DND-41 (cell line): ENCODE results near the gene SH2D6.
"Not testable (repeated sequence)": the region's sequence is repeated elsewhere in the genome, so short reads cannot be mapped to it uniquely, and the experiment has no call there.

ENCODE experiments used
- ATAC-seq: fragments of 200-7000 bp; cut with Tn5 transposase; 3 replicates; pipeline ENCODE4 v1.9.1; 2021; ENCODE audit warnings: low read depth; ENCODE audit not compliant: insufficient read depth
- DNase-seq: peaks from one replicate; pipeline ENCODE4 v3.0.0-alpha.2; 2020
- H2AFZ ChIP-seq: 2 replicates; pipeline ENCODE4 v1.6.0; 2012; ENCODE audit warnings: low read depth, low read length
- H3K27ac ChIP-seq: 2 replicates; pipeline ENCODE4 v1.5.1; 2012; ENCODE audit warnings: low read length, inconsistent platforms
- H3K27me3 ChIP-seq: fragments of 200-600 bp; sonication (generic); 2 replicates; pipeline ENCODE4 v1.6.0; 2012; ENCODE audit warnings: low read length, mild to moderate bottlenecking, inconsistent platforms; ENCODE audit not compliant: insufficient read depth, poor library complexity
- H3K36me3 ChIP-seq: 2 replicates; pipeline ENCODE4 v1.5.1; 2012; ENCODE audit warnings: low read length, inconsistent platforms; ENCODE audit not compliant: insufficient read depth
- H3K4me1 ChIP-seq: 2 replicates; pipeline ENCODE4 v1.5.1; 2012; ENCODE audit warnings: mild to moderate bottlenecking, low read length; ENCODE audit not compliant: insufficient read depth
- H3K4me2 ChIP-seq: 2 replicates; pipeline ENCODE4 v1.6.0; 2012; ENCODE audit warnings: mild to moderate bottlenecking, moderate library complexity, low read length, inconsistent platforms; ENCODE audit not compliant: insufficient read depth
- H3K4me3 ChIP-seq, 2 experiments: fragments of 200-600 bp in 1 of 2; shearing (Covaris generic) in 1 of 2; 2 replicates each; pipeline ENCODE4 v1.5.1; 2012 to 2016; ENCODE audit warnings: inconsistent platforms in 2 of 2, low read length in 2 of 2, mild to moderate bottlenecking in 2 of 2, low read depth in 1 of 2, moderate library complexity in 1 of 2
- H3K79me2 ChIP-seq: 2 replicates; pipeline ENCODE4 v1.6.0; 2012; ENCODE audit warnings: low read length, inconsistent platforms; ENCODE audit not compliant: insufficient read depth
- H3K9ac ChIP-seq: 2 replicates; pipeline ENCODE4 v1.6.0; 2012; ENCODE audit warnings: low read depth, mild to moderate bottlenecking, inconsistent platforms, low read length, moderate library complexity
- H3K9me3 ChIP-seq: 2 replicates; pipeline ENCODE4 v1.5.1; 2012; ENCODE audit warnings: low read length, moderate library complexity, mild to moderate bottlenecking, inconsistent platforms; ENCODE audit not compliant: insufficient read depth, severe bottlenecking
- H4K20me1 ChIP-seq: 2 replicates; pipeline ENCODE4 v1.6.0; 2012; ENCODE audit warnings: low read length; ENCODE audit not compliant: insufficient read depth
- EZH2 ChIP-seq: IDR thresholded peaks from 3 replicates; pipeline ENCODE4 v1.6.1; 2012; ENCODE audit warnings: borderline replicate concordance, low read depth, mild to moderate bottlenecking, moderate library complexity, low read length, inconsistent platforms; ENCODE audit not compliant: severe bottlenecking
- TF ChIP-seq, protein P1 (sequence below): IDR thresholded peaks from 2 replicates; pipeline ENCODE4 v1.5.1; 2012; ENCODE audit warnings: borderline replicate concordance, low read length, moderate library complexity, mild to moderate bottlenecking; ENCODE audit not compliant: poor library complexity, severe bottlenecking; ENCODE audit errors: extremely low read depth

The SH2D6 gene

GRCh38 chr2:85380048-85380447 lies 38.5 kb upstream of the SH2D6 start:
- no peaks in the 10 kb centered on the region for H3K27me3 ChIP-seq
- ATAC-seq (no peak), DNase-seq (no peak)
- no peak overlapping the region for H3K27ac ChIP-seq
- H3K36me3 ChIP-seq, result peaks cover 47% of the 10 kb centered on the region
- H3K9me3 ChIP-seq, result peaks cover 15% of the 10 kb centered on the region
- no peak overlapping the region for H3K4me2 ChIP-seq
- TF ChIP-seq EZH2, result no peak
- TF ChIP-seq, protein P1, sequence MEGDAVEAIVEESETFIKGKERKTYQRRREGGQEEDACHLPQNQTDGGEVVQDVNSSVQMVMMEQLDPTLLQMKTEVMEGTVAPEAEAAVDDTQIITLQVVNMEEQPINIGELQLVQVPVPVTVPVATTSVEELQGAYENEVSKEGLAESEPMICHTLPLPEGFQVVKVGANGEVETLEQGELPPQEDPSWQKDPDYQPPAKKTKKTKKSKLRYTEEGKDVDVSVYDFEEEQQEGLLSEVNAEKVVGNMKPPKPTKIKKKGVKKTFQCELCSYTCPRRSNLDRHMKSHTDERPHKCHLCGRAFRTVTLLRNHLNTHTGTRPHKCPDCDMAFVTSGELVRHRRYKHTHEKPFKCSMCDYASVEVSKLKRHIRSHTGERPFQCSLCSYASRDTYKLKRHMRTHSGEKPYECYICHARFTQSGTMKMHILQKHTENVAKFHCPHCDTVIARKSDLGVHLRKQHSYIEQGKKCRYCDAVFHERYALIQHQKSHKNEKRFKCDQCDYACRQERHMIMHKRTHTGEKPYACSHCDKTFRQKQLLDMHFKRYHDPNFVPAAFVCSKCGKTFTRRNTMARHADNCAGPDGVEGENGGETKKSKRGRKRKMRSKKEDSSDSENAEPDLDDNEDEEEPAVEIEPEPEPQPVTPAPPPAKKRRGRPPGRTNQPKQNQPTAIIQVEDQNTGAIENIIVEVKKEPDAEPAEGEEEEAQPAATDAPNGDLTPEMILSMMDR, result no peak
- no peaks in the 10 kb centered on the region for H3K79me2 ChIP-seq
- H3K4me1 ChIP-seq, result no peaks in the 10 kb centered on the region
- H2AFZ ChIP-seq, result no peak overlapping the region
- H3K4me3 ChIP-seq, result no peak overlapping the region
- H4K20me1 ChIP-seq, result no peaks in the 10 kb centered on the region
- H3K9ac ChIP-seq, result no peak overlapping the region

GRCh38 chr2:85383151-85383550 lies 35.4 kb upstream of the SH2D6 start:
- H3K4me3 ChIP-seq, H3K4me1 ChIP-seq, H2AFZ ChIP-seq, H3K27ac ChIP-seq, H3K79me2 ChIP-seq, H3K27me3 ChIP-seq, DNase-seq, H3K9ac ChIP-seq, H4K20me1 ChIP-seq, ATAC-seq, H3K4me2 ChIP-seq: not testable (repeated sequence)
- peaks cover 46% of the 10 kb centered on the region for H3K36me3 ChIP-seq
- peaks cover 15% of the 10 kb centered on the region for H3K9me3 ChIP-seq

DNA sequence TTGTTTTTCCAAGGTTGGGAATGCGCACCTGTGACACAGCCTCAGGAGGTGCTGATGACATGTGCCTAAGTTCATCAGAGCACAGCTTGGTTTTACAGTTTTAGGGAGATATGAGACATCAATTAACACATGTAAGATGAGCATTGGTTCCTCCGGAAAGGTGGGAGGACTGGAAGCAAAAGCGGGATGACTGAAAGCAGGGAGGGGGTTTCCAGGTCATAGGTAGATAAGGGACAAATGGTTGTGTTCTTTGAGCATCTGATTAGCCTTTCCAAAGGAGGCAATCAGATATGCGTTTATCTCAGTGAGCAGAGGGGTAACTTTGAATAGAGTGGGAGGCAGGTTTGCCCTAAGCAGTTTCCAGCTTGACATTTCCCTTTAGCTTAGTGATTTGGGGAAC lies 34.7 kb upstream of the SH2D6 start:
- Histone ChIP-seq H3K36me3 (peaks cover 50% of the 10 kb centered on the region), H3K4me1 (no peaks in the 10 kb centered on the region), H3K9me3 (peaks cover 15% of the 10 kb centered on the region), H3K27ac (no peak overlapping the region), H3K4me3 (no peak overlapping the region), H4K20me1 (no peaks in the 10 kb centered on the region), H3K9ac (no peak overlapping the region), H3K4me2 (no peak overlapping the region), H3K79me2 (no peaks in the 10 kb centered on the region), H3K27me3 (no peaks in the 10 kb centered on the region), H2AFZ (no peak overlapping the region)
- no peak for DNase-seq
- ATAC-seq, result no peak
- no peak for TF ChIP-seq EZH2
- TF ChIP-seq, protein P1, result no peak

DNA sequence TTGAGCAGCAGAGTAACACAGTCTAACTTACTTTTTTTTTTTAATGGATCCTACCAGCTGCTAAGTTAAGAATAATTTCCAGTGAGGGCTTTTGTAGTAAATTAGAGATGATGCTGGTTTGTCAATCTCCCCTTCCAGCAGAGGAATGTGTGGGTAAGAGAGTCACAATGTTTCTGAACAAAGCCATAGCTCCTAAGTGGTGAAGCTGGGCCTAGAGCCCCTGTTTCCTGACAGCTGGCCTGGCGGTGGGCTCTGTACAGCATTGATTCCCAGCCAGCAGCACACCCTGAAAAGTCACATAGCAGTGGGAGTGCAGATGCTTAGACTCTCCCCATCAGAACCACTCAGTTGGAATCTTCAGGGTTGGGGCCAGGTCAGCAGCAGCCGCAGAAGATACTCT lies 32.8 kb upstream of the SH2D6 start:
- ATAC-seq (no peak), DNase-seq (no peak)
- Histone ChIP-seq H3K9ac (no peak overlapping the region), H3K79me2 (no peaks in the 10 kb centered on the region), H3K4me3 (no peak overlapping the region), H3K9me3 (peaks cover 2% of the 10 kb centered on the region), H3K27me3 (no peaks in the 10 kb centered on the region), H3K4me1 (no peaks in the 10 kb centered on the region), H3K27ac (peak overlapping the region; percentile 34; the same call in 1 of the 2 replicates), H2AFZ (no peak overlapping the region), H3K36me3 (peaks cover 50% of the 10 kb centered on the region), H4K20me1 (no peaks in the 10 kb centered on the region), H3K4me2 (no peak overlapping the region)
- TF ChIP-seq, protein P1, result no peak
- no peak for TF ChIP-seq EZH2
